Neural cell (in vitro differentiated cells): ENCODE measurements around the gene HECTD1.

Experiments used
- EP300 ChIP-seq: fragments of 450-650 bp; conservative IDR thresholded peaks from 2 replicates; pipeline ENCODE4 v1.6.1; 2014; ENCODE audit warnings: antibody characterized with exemption, mild to moderate bottlenecking, moderate library complexity; ENCODE audit not compliant: poor library complexity, severe bottlenecking
- POLR2AphosphoS5 ChIP-seq: IDR thresholded peaks from 2 replicates; pipeline ENCODE4 v1.6.1; 2012
- TF ChIP-seq, protein P1 (sequence below): fragments of 450-650 bp; IDR thresholded peaks from 2 replicates; pipeline ENCODE4 v1.5.1; 2014; ENCODE audit warnings: antibody characterized with exemption, mild to moderate bottlenecking, moderate library complexity; ENCODE audit not compliant: poor library complexity, severe bottlenecking

DNA sequence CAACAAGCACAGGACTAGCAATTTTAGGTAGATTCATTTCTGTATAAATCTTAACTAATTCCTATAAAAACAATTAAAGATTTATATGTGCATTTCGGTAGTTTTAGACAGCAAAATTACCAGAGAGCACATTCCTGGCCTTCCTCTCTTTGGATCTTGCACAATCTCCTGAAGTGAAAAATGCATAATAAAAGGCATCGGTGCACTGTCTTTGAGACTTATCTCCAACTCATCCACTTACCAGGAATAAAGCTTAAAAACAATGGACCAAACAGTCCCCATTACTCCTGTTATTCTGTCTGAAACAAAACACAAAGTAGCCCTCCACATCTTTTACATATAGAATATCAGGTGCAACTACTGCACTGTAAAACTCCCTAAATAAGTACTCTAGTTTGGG is 69.3 kb downstream of the HECTD1 start:
- TF ChIP-seq EP300 (no peak), POLR2AphosphoS5 (no peak)
- TF ChIP-seq, protein P1, sequence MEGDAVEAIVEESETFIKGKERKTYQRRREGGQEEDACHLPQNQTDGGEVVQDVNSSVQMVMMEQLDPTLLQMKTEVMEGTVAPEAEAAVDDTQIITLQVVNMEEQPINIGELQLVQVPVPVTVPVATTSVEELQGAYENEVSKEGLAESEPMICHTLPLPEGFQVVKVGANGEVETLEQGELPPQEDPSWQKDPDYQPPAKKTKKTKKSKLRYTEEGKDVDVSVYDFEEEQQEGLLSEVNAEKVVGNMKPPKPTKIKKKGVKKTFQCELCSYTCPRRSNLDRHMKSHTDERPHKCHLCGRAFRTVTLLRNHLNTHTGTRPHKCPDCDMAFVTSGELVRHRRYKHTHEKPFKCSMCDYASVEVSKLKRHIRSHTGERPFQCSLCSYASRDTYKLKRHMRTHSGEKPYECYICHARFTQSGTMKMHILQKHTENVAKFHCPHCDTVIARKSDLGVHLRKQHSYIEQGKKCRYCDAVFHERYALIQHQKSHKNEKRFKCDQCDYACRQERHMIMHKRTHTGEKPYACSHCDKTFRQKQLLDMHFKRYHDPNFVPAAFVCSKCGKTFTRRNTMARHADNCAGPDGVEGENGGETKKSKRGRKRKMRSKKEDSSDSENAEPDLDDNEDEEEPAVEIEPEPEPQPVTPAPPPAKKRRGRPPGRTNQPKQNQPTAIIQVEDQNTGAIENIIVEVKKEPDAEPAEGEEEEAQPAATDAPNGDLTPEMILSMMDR: no peak
